ENCODE measurements around the gene THUMPD3. TPM values are rescaled to one million over a fixed set of nuclear protein-coding genes. Genes with fewer than 3 reads are reported as not detected.
A peak's percentile ranks its signal among the peaks of the same experiment; 100 is the strongest.

Gene THUMPD3
- total RNA-seq, 1 donor from 2014 or later, result 27.4 TPM

GRCh38 chr3:9428411-9428810, 65.6 kb downstream of the THUMPD3 start:
- DNase-seq (ENCODE audit: low spot score), result no peak
- Mint-ChIP-seq H3K36me3 (ENCODE audit: low read depth, unreplicated experiment) (peaks cover 28% of the 10 kb centered on the region), H3K27ac (ENCODE audit: unreplicated experiment) (no peak overlapping the region), H3K27me3 (ENCODE audit: unreplicated experiment) (no peaks in the 10 kb centered on the region), H3K9me3 (ENCODE audit: unreplicated experiment) (no peaks in the 10 kb centered on the region), H3K4me3 (ENCODE audit: unreplicated experiment) (no peak overlapping the region), H3K4me1 (ENCODE audit: unreplicated experiment) (peaks cover under 1% of the 10 kb centered on the region)
- no peak for TF ChIP-seq CTCF (IDR thresholded peaks at IDR 0.05; ENCODE audit: unreplicated experiment)

GRCh38 chr3:9430733-9431132, 67.9 kb downstream of the THUMPD3 start:
- no peak overlapping the region for H3K4me3 Mint-ChIP-seq (ENCODE audit: unreplicated experiment)
- TF ChIP-seq CTCF (IDR thresholded peaks at IDR 0.05; ENCODE audit: unreplicated experiment), result no peak
- DNase-seq (ENCODE audit: low spot score), result no peak
- H3K36me3 Mint-ChIP-seq (ENCODE audit: low read depth, unreplicated experiment), result peaks cover 49% of the 10 kb centered on the region
- no peaks in the 10 kb centered on the region for H3K9me3 Mint-ChIP-seq (ENCODE audit: unreplicated experiment)
- H3K4me1 Mint-ChIP-seq (ENCODE audit: unreplicated experiment), result peaks cover 3% of the 10 kb centered on the region
- no peaks in the 10 kb centered on the region for H3K27me3 Mint-ChIP-seq (ENCODE audit: unreplicated experiment)
- H3K27ac Mint-ChIP-seq (ENCODE audit: unreplicated experiment), result no peak overlapping the region

GRCh38 chr3:9433627-9434521, 71.0 kb downstream of the THUMPD3 start:
- no peaks in the 10 kb centered on the region for H3K27me3 Mint-ChIP-seq (ENCODE audit: unreplicated experiment)

GRCh38 chr3:9435316-9435715, 72.5 kb downstream of the THUMPD3 start:
- no peak for DNase-seq (ENCODE audit: low spot score)
- H3K4me3 Mint-ChIP-seq (ENCODE audit: unreplicated experiment), result peak overlapping the region; percentile 13
- H3K9me3 Mint-ChIP-seq (ENCODE audit: unreplicated experiment), result no peaks in the 10 kb centered on the region
- peaks cover 10% of the 10 kb centered on the region for H3K4me1 Mint-ChIP-seq (ENCODE audit: unreplicated experiment)
- H3K36me3 Mint-ChIP-seq (ENCODE audit: low read depth, unreplicated experiment), result peaks cover 48% of the 10 kb centered on the region
- no peak for TF ChIP-seq CTCF (IDR thresholded peaks at IDR 0.05; ENCODE audit: unreplicated experiment)
- H3K27ac Mint-ChIP-seq (ENCODE audit: unreplicated experiment), result no peak overlapping the region
- no peaks in the 10 kb centered on the region for H3K27me3 Mint-ChIP-seq (ENCODE audit: unreplicated experiment)

More at GRCh38 chr3:9433627-9434521, 71.0 kb downstream of the THUMPD3 start:
- H3K36me3 Mint-ChIP-seq (ENCODE audit: low read depth, unreplicated experiment), result peaks cover 56% of the 10 kb centered on the region
- H3K27ac Mint-ChIP-seq (ENCODE audit: unreplicated experiment), result no peak overlapping the region
- peaks cover 10% of the 10 kb centered on the region for H3K4me1 Mint-ChIP-seq (ENCODE audit: unreplicated experiment)
- H3K4me3 Mint-ChIP-seq (ENCODE audit: unreplicated experiment), result no peak overlapping the region
- H3K9me3 Mint-ChIP-seq (ENCODE audit: unreplicated experiment), result no peaks in the 10 kb centered on the region
- no peak for DNase-seq (ENCODE audit: low spot score)
- no peak for TF ChIP-seq CTCF (IDR thresholded peaks at IDR 0.05; ENCODE audit: unreplicated experiment)

Other genes with a start within 250 kb of the THUMPD3 start
- 12.0 TPM for gene SRGAP3, start 113.4 kb upstream of the THUMPD3 start, total RNA-seq (ENCODE audit: unreplicated experiment)
- gene SETD5, start 34.6 kb downstream of the THUMPD3 start, total RNA-seq (ENCODE audit: unreplicated experiment), result 246 TPM
- gene LHFPL4, start 190.8 kb downstream of the THUMPD3 start, total RNA-seq (ENCODE audit: unreplicated experiment), result 0.08 TPM

Data from endothelial cell (in vitro differentiated cells).